GM21447 (cell line): ENCODE measurements around the gene ZBTB49.

Experiments
- ATAC-seq: cut with Tn5 transposase; IDR thresholded peaks from one replicate; pipeline ENCODE4 v1.9.1; 2021; ENCODE audit not compliant: unreplicated experiment

Gene ZBTB49

GRCh38 chr4:4355302-4355701, 65.3 kb downstream of the ZBTB49 start:
- ATAC-seq = no peak

- ATAC-seq = no peak
Observed at GRCh38 chr4:4356106-4357041, 66.3 kb downstream of the ZBTB49 start.

GRCh38 chr4:4358093-4358854, 68.2 kb downstream of the ZBTB49 start:
- no peak for ATAC-seq

- ATAC-seq = no peak
Observed at GRCh38 chr4:4361883-4362282, 71.8 kb downstream of the ZBTB49 start.

- no peak for ATAC-seq
Observed at GRCh38 chr4:4362991-4363697, 73.1 kb downstream of the ZBTB49 start.

- no peak for ATAC-seq
Observed at GRCh38 chr4:4364061-4364460, 74.0 kb downstream of the ZBTB49 start.

- no peak for ATAC-seq
Observed at GRCh38 chr4:4364486-4365208, 74.6 kb downstream of the ZBTB49 start.

GRCh38 chr4:4368809-4369580, 78.9 kb downstream of the ZBTB49 start:
- no peak for ATAC-seq
